GM18873 (cell line): ENCODE measurements around the gene PRKCA.

Experiments used
- ATAC-seq: cut with Tn5 transposase; IDR thresholded peaks from one replicate; pipeline ENCODE4 v1.9.1; 2021; ENCODE audit warnings: mild to moderate bottlenecking, moderate library complexity, moderate number of reproducible peaks; ENCODE audit not compliant: unreplicated experiment, low FRiP score

Gene PRKCA

DNA sequence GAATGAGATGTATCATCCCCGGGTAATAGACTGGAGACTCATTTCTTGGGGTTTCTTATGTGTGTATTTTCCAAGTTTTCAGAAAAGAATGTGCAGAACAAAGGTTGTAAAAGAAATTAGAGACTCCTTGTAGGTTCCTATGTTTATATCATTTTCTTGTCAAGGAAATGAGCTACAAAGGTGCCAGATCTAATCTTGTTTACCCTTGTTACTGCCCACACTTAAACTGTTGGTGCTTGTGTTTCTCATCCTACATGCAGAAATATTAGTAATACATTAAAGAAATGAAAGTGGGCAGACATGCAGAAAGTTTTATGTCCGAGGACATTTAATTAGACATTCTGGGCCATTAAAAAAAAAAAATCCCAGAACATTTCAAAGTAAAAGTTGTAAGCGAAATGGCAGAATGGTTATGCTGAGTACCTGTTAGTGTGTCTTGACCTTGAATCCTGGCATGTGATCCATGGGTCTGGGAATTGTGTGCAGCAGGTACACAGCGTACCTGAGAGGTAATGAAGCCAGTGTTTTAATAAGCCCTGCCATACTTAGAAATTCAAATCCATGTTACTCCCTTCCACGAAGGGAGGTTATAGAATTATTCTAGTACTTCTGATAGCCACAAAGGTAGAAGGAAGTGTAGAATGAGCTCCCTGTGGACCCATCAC lies 469.9 kb downstream of the PRKCA start:
- no peak for ATAC-seq

DNA sequence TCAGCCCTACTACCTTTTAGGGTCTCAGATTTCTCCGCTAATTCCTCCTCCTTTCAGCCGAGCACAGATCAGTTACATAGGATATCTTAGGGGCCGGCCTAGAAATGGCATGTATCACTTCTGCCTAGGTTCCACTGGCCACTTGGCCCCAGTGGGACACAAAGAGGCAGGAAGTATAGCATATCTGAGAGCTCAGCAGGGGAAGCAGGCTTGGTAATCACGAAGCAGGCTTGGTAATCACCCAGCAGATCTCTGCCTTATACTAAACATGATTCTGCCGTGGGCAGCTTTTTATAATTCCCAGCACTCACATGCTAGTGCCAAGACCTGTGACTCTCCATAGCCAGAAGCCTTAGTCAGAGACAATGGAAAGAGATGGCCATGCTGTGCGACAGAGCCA lies 472.9 kb downstream of the PRKCA start:
- no peak for ATAC-seq

DNA sequence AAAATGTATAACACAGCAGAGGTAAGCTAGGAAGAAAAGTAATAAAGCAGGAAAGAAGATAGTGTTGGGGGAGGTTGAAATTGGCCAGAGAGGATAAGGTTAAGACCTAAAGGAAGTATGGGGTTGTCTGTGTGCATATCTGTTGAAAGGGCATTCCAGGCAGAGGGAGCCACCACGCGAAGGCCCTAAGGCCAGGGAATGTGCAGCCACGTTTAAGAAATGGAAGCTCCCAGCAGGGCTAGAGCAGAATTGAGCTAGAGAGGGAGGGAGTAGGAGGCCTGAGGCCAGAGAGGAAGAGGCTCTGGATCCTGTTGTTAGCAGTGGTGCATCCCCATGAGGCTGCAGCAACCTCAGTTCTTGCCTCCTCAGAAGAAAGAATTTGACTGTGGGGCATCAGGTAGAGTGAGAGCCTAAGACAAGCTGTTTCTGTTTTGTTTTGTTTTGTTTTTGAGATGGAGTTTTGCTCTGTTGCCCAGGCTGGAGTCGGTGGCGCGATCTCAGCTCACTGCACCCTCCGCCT lies 473.5 kb downstream of the PRKCA start:
- ATAC-seq = no peak

DNA sequence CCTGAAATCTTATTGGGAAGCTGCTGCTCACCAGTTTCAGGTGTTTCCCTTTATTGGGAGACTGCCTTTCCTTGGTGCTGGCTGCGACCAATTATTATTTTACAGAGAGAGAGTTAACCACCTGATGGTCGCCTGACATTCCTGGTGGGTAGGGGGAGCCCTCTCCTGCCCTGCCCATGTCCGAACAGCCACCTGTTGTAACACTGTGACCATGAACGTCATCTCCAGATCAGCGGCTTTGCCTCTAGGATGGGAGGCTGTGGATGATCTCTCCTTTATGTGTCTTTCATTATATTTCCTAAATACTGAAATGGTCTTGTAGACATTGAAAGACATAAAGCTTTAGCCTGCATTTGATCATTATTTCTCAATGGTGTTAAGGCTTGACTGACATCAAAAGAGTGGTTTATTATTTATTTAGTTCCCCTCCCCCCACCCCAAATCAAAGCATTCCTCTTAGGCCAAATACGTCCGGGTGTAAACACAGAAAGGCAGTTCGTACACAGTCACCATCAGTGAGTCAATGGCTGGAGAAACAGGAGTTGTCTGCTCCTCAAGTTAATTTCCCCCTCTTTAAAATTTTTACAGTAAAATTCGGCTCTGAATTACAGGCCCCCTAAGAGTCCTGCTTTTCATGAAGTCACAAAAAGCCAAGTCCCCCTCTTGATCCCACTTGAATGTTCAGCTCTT lies 474.7 kb downstream of the PRKCA start:
- no peak for ATAC-seq

DNA sequence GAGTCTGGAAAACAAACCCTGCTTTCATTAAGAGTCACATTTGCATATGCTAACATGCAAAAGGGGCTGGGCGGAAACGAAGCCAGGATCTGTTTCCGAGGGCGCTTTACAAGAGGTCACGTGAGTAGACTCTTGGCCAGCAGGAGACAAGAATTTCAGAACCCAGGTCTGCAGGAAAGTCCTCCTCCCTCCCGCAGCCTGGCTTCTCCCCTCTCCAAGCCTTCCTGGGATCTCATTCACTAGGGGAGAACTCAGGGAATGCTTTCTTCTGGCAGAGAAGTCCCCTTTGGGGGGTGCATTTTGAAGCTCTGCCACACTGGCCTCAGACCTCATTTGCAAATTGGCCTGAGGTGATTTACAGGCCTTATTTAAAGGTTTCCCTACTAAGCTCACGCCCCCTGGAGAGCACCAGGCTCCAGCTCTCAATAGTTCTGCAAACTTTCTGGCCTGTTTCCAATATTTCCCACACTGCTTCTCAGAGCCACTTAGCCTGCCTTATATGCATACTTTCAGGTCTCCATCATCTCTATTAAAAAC lies 475.3 kb downstream of the PRKCA start:
- no peak for ATAC-seq

DNA sequence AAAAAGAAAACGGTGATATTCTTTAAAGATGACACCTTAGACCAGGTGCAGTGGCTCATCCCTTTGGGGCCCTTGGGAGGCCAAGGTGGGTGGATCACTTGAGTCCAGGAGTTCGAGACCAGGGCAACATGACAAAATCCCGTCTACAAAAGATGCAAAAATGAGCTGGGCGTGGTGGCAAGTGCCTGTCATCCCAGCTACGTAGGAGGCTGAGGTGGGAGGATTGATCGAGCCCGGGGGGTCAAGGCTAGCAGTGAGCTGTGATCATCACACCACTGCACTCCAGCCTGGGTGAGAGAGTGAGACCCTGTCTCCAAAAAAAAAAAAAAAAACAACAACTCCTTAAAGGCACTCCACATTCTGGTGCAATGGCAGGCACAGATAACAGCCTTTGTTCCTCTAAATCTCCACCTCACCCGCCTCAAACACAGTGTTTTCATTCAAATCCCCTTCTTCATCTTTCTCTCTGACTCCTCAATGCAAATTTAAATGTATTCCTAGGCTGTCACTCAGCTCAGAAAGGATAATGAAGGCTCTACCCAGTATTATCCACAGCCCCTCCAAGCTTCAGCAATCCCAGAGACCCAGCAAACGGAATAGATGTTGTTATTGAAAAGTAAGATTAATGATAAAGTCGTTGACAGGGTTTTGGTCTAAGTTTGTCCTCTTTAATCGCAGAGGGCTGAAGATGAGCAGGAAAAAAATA lies 476.3 kb downstream of the PRKCA start:
- ATAC-seq = no peak

DNA sequence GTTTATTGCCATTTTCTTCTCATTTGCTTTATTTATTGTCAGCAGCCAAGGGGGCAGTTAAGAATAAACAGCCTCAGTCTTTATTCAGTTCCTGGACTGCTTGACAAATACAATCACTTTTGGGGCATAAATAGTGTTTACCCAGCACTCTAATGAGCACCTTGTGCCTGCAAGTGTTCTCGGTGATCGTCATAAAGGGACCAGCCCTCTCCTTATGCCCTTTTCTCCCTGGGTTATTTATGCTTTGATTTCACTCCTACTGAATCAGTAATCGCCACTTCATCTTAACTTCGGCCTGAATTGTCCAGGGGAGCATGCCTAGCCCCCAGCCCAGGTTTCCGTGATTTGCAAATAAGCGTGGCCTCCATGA lies 476.8 kb downstream of the PRKCA start:
- no peak for ATAC-seq

DNA sequence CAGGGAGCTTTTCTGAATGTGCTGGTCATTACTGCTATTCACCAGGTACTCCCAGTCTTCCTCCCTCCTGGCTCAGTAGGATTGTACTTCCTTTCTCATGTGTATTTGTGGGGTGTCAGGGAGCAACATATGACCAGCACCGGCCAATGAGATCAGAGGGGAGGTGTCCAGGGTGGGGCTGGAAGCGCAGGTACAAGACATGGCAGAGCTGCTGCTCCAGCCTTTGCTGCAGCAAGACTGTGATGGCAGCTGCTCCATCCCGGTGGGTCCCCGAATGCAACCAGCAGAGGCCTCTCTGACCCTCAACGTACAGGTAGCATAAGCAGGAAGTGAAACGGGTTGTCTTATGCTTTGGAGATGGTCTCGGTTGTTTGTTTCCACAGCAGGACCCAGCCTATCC lies 478.7 kb downstream of the PRKCA start:
- ATAC-seq = no peak

DNA sequence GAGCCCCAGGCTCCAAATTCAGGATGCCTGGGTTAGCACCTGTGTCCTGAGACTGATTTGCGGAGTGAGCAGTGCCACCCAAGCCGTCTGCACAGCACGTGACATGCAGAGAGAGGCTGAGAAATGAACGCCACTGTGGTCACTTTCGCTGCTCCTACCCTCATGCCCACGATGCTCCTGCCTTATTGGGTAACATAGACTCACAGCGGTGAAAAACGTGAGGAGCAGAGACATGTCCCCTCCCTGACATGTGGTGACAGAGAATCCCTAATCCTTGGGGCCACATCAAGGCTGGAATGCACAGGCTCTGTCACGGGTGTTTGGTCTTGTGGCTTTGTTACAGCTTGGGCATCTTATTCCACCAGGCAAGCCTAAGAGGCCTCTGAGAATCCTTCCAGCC lies 480.4 kb downstream of the PRKCA start:
- no peak for ATAC-seq

DNA sequence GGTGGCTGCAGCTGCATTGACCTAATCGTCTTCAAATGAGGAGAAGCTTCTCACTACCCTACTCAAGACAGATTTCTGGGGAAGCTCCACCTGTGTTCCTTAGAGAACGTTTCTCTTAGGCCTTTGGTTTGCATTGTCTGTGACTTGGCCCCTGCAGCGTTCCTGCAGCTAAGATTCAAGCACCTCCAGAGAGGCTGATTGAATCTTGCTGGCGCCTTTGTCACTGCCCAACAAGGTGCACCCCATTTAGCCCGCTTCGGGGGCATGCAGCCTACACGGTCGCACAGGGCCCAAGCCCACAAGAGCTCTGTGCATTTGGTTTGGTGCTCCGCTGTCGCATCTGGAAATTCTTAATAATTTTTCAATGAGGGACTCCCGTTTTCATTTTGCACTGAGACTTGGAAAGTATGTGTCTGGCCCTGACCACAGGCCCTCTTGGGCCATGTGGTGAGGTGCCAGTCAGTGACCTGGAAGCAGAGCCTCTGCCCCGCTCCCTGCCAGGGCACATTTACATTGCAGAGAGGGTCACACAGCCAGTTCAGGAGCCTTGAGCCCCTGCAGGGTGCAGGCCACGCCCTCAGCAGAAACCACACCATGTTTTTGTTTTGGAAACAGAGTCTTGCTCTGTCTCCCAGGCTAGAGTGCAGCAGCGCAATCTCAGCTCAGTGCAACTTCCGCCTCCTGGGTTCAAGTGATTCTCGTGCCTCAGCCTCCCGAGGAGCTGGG lies 481.4 kb downstream of the PRKCA start:
- no peak for ATAC-seq

DNA sequence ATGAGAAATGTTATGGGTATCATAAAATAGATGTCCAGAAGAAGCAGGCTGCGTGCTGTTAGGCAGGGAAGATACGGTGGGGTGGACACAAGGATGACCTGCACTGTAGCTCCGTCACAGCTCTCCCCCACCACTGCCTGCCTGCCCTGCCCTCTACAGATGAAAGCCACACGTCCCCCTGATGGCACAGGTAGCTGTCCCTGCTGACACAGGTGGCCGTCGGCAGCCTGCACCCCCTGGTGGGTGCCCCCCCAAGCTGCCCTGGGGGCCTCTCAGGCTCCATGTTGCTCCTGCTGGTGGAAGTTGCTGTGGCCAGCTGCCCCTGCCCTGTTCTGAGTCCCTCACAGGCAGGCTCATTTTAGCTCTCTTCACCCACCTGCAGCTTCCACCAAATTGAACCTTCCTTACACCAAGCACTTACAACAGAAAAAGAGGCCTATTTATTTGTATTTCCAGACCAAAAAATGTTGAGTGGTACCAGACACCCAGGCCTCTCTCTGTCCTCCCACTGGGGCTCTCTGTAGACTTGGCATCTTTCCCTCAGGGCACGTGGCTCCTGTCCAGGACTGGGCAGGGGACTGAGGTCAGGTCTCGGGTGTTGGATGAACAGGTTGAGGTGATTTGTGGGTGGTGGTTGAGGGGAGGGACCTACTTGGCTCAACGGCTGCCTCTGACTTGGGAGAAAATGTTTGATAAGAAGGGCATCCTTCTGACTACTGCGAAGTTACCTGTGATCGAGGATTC lies 482.4 kb downstream of the PRKCA start:
- ATAC-seq = no peak

DNA sequence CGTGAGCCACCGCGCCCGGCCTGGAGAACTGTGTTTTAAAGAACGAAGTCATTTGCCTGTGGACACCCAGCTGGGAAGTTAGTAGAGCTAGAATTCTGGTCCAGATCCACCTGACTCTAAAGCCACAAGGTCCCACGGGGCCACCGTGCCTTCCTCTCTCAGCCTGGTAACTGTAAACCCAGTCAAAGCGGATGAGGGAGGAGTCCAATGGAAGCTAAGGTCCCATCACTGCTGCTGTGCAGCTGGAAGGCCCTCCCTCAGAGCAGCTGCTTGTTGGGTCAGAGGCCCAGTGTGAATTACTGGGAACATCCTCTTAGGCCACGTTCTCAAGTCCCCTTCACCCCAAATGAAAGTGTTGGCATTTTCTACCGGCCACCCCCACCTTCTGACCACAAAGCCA lies 483.7 kb downstream of the PRKCA start:
- no peak for ATAC-seq

DNA sequence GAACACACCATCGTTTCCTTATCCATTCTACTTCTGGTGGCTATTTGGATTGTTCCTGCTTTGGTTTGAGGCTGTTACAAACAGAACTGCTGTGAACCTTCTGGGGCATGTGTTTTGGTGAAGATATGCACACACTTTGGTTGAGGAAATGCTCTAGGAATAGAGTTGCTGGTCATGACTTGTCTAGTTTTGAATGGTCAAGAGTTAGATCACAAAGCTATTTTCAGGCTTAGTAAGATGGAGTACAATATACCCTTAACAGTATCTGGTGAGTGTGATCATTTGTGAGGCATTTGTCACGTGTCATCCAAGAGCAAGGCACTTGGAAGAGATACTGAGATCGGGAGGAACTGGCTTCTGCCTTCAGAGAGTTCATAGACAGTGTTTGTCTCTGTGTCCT lies 485.5 kb downstream of the PRKCA start:
- ATAC-seq = no peak

DNA sequence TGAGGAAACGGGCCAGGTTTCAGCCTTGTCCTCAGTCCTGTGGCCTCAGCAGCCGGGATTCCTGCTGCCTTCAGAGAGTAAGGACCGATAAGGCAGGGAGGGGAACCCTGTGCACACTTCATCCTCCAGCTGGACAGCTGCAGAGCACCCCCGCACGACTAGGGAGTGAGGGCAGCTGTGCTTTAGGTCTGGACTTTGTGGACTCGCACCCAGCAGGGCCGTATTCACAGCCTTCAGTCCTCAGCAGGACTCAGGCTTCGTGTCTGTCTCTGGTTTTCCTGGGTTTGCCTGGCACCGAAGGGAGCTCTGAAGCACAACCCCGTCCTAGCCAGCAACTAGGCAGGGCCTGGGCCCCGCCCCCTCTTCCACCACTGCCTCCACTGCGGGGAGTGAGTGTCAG lies 486.7 kb downstream of the PRKCA start:
- ATAC-seq = no peak

DNA sequence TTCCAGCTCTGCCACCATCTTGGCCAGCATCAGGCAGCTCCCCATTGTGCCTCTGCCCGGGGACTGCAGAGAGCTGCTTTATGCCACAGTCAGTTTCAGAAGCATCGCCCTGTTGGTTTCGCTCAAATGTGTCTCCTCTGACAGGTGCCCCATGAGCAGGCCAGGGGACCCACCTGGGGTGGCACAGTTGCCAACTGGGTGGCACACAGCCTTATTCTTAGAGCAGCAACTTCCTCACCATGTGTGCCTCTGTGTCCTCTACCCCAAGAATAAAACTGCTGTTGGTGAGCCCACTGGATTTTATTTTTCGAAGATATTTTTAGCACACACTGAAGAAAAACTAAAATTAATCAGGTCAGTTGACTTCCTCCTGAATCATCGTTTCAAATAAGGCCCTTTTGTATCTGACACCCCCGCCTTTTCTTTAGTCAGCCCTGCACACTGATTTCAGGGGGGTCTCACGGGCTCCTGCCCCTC lies 487.6 kb downstream of the PRKCA start:
- ATAC-seq = no peak

DNA sequence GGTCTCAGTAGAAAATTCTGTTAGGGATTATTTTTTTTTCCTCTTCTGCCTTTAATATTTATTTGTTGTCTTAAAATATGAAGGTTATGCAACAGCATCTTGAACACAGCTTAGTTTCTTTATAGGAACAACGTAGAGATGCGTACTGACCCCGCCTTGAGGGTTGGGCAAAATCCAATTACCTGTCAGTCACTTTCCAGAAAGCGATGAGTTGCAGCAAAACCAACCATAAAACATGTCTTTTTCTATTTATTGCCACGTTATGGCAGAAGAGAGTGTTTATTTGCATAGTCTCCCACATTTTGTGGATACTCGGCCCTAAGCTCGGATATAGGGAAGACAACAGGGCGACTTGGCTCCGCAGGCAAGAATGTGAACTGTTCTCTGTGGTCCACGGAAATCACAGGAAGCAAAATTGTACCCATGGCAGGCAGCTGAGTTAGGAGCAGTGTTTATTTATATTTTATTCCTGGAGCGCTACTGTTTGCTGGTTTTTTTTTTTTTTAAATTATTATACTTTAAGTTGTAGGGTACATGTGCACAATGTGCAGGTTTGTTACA lies 488.2 kb downstream of the PRKCA start:
- no peak for ATAC-seq

DNA sequence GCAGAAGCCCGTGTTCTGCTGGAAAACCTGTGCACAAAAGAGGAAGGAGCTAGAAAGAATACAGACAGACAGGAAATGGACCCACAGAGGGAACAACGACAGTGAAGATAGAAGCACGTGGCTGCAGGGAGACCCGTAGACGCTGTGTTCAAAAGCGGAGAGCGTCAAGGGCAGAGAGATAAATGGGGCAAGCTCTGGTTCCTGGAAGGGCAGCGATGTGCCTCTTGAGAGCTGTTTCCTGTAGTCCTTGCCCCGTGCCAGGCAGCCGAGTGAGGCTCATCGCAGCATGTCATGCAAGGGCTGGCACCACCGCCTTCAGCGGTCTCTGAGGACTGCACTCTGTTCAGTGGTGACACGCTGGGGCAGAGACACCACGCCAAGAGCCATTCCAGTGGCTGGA lies 488.9 kb downstream of the PRKCA start:
- ATAC-seq = no peak

DNA sequence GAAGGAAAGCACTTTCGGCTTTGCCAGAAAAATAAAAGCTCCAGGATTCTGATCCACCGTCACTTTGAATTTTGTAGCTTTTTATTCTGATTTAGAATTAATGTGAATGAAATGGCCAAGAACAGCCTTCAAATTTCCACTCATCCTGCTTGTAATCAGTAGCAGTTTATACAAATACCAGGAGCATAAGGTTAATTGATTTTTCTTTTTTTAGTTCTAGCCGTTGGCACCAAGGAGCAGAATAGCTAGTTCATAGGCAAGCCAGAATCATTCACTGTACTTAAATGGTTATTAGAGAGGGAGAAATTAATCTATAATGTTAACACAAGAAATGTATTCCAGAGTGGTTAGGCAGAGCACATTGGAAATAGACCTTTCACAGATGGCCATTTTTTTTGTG lies 491.4 kb downstream of the PRKCA start:
- ATAC-seq = no peak

DNA sequence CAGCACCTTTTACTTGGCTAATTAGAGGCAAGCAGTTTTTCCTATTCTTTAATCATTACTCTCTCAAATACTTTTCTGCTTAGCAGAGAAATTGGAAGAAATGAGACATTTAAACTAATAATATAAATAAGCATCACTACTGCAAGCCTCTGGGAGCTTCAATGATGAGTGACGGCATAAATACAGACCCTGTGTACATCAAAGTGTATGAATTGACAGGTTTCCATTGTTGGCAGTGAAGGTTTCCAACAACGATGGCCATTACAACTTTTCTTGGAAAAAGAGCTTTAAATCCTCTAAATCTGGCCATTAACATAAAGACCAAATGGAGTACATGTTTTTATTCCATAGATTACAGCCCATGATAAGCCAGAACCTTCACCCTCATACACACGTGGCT lies 493.1 kb downstream of the PRKCA start:
- no peak for ATAC-seq
